ENCODE measurements around the gene RNF183. TPM values are rescaled to one million over a fixed set of nuclear protein-coding genes. Genes with fewer than 3 reads are reported as not detected.
A peak's percentile ranks its signal among the peaks of the same experiment; 100 is the strongest.

Gene RNF183
- total and polyA plus RNA-seq, 9 of the 15 experiments (the other 6 are each of a cell fraction or from before 2014, with no cell fraction given), result 0.04 to 2.0 (median 0.16) TPM; not detected in 5

- TF ChIP-seq ZNF280A (IDR thresholded peaks at IDR 0.05; ENCODE audit: low read depth, partially characterized antibody) (no peak), BRD4 (IDR thresholded peaks at IDR 0.05) (no peak), ZNF324 (CRISPR knock-in tag; IDR thresholded peaks at IDR 0.05) (no peak), SAFB2 (IDR thresholded peaks at IDR 0.05; ENCODE audit: borderline replicate concordance, low read depth, low read length, severe bottlenecking) (no peak), ZNF609 (CRISPR knock-in tag; IDR thresholded peaks at IDR 0.05; ENCODE audit: borderline replicate concordance) (no peak), U2AF1 (optimal IDR thresholded peaks at IDR 0.05; ENCODE audit: low read depth, low read length) (no peak), THAP12 (CRISPR knock-in tag; IDR thresholded peaks at IDR 0.05) (no peak), DACH1 (IDR thresholded peaks at IDR 0.05; ENCODE audit: partially characterized antibody) (no peak), CBX3 (IDR thresholded peaks at IDR 0.05; ENCODE audit: borderline replicate concordance in 1 of 2, low read length in 2 of 2) (peak in 1 of 2 experiments; percentile 95; a peak in 2 of 3 replicates), LARP7 (IDR thresholded peaks at IDR 0.05) (no peak), RBM14 (IDR thresholded peaks at IDR 0.05; ENCODE audit: borderline replicate concordance, insufficient read depth, low read depth, low read length) (no peak), RUNX1 (IDR thresholded peaks at IDR 0.05; ENCODE audit: low read depth) (0 out of 2 replicates have a peak, but pooled peaks have one; percentile 34), RFX1 (IDR thresholded peaks at IDR 0.05) (peak; percentile 96), ZNF511 (CRISPR knock-in tag; IDR thresholded peaks at IDR 0.05) (no peak), CAMTA2 (CRISPR knock-in tag; conservative IDR thresholded peaks at IDR 0.05) (no peak), ZFP1 (CRISPR knock-in tag; IDR thresholded peaks at IDR 0.05) (no peak), EP300 (IDR thresholded peaks at IDR 0.05; ENCODE audit: low read length) (no peak; the same call in 1 of the 2 replicates)
These were observed 37.0 kb upstream of the RNF183 start, which contains the start of gene WDR31 (continued) for GRCh38 chr9:113340011-113340699.
